Dedifferentiated amniotic fluid mesenchymal stem cell (primary cell): ENCODE data around the gene AFG1L.
"Not testable (repeated sequence)": the region's sequence is repeated elsewhere in the genome, so short reads cannot be mapped to it uniquely, and the experiment has no call there.

ENCODE experiments used
- DNase-seq: peaks from one replicate; pipeline ENCODE4 v3.0.0-alpha.2; 2016; ENCODE audit errors: extremely low spot score

AFG1L gene

DNA sequence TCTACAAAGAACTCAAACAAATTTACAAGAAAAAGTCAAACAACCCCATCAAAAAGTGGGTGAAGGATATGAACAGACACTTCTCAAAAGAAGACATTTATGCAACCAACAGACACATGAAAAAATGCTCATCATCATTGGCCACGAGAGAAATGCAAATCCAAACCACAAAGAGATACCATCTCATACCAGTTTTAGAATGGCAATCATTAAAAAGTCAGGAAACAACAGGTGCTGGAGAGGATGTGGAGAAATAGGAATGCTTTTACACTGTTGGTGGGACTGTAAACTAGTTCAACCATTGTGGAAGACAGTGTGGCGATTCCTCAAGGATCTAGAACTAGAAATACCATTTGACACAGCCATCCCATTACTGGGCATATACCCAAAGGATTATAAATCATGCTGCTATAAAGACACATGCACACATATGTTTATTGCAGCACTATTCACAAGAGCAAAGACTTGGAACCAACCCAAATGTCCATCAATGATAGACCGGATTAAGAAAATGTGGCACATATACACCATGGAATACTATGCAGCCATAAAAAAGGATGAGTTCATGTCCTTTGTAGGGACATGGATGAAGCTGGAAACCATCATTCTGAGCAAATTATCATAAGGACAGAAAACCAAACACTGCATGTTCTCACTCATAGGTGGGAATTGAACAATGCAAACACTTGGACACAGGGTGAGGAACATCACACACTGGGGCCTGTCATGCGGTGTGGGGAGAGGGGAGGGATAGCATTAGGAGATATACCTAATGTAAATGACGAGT lies 121.4 kb downstream of the AFG1L start:
- DNase-seq: not testable (repeated sequence)

DNA sequence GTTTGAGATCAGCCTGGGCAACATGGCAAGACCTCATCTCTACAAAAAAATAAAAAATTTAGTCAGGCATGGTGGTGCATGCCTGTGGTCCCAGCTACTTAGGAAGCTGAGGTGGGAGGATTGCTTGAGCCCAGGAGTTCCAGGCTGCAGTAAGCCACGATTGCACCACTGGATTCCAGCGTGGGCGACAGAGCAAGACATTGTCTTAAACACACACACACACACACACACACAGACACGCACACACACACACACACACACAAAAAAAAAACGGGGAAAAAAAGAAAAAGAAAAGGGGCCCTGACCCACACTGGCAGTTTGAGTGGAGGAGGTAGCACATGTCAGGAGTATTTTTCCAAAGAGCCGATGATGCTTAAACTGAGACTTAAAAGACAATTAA lies 122.2 kb downstream of the AFG1L start:
- DNase-seq: no peak

DNA sequence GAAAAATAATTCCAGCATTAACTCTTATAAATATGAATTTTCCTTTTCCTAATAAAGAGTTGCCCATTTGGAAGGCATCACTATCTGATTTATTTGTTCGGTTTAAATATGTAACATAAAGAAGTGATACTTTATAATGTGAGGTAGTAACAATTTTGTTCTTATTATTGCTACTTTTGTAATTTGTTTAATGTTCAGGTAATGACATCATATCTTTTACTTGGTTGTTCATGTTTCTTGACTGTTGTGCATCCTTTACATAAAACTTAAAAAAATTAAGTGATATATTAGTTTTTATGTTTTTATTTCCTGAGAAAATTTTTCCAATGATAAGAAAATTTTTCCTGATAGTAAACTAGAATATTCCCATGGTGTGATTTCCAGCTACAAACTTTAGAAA lies 124.6 kb downstream of the AFG1L start:
- no peak for DNase-seq

DNA sequence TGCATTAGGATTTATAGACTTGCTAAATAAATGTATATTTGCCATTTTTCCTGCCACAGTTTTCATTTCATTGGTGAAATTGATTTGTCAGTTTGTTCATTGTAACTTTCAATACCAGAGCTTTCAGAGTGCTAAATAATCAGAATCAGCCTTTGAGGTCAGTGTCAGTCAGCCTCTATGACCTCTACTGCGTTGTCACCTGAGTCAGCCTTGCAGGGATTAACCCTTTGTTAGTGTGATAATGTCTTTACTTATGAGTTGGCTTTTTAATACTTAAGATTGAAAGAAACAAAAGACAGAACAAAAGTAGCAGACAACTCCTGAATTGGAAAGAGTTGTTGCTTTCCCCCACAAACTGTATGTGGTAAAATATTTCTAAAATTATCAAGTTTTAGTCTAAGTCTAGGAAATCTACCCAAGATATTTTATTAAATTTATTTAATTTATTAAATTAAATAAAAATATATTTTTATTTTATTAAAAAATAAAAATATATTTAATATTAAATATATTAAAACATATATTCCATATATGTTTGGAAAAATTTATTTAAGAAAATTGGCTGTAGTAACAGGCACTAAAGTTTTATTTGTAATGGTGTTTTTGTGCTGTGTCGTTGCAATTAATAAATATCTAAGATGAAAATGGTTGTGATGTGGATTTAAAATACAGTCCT lies 125.2 kb downstream of the AFG1L start:
- DNase-seq: no peak

DNA sequence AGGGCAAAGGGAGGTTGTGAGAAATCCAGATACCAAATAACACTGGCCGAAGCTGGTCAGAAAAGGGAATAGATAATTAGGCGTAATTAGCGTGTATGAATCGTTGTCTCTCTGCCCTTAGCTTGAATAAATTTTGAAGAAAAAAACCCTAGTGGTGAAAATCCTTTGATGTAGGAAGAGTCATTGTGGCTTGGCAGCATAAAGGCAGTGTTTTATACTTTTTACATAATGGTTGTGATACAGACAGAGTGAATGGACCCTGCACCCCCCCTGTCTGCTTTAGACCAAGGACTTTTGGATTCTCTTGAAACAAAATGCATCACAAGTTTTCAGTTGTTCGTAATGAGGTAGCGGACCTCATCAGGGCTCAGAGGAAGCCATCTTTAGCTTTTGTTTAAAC lies 126.5 kb downstream of the AFG1L start:
- no peak for DNase-seq

DNA sequence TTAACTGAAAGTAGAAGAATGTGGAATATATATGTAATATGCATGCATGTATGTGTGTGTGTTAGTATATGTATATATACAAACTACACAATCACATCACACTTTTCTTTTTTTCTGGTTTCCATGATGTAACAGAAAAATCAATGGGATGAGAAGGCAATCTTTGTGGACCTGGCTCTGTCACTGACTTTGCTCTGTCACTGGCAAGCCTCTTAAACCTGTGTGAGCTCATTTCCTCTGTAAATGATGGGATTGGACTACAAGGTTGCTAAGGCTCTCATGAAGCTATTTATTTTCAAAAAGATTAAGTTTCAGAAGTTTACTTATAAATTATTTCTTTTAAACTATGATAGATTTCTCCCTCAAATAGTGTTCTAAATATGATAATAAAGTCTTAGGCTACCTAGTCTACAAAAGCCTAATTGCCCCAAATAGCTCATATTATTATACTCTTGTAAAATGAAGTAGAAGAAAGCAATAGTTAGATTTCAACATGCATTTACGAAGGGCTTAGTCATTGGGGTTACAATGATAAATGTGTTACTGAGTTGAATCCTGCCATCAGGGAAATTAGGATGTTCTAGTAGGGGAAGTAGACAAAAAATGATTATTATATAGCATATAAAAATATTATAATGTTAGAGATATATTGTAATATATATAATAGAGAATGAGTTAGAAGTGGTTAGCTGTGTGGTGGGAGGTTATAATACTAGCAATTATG lies 129.3 kb downstream of the AFG1L start:
- DNase-seq: no peak

DNA sequence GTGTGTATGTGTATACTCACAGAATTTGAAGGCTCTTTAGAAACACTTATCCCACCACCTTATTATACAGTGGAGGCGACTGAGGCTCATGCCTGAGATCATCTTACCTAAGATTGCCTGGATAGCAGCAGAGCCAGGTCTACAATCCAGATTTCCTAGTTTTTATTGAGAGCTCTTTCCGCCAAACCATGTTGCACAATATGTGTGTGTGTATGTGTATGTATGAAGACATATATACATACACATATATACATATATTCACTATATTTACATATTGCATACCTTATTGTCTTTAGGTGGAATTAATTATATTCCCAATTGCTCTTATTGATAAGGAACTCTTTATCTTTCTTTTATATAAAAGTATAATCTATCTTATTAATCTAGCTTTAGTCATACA lies 130.6 kb downstream of the AFG1L start:
- DNase-seq: no peak

DNA sequence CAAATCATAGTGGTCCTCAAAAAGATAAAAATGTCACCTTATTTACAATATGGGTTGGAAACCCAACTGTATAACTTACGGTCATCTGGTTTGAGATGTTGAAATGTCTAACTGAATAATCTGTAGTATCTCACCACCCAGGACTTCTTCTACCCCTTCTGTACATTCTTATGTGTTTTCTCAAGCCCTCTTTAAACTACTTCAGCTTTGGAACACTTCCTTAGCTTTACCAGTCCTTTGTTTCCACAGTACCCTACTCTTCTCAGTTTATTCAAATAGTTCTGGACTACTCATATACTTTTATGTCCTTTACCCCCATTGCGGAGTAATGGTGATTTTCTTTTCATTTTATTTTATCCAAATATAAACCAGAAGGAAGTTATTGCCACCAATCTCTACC lies 137.3 kb downstream of the AFG1L start:
- DNase-seq: no peak

DNA sequence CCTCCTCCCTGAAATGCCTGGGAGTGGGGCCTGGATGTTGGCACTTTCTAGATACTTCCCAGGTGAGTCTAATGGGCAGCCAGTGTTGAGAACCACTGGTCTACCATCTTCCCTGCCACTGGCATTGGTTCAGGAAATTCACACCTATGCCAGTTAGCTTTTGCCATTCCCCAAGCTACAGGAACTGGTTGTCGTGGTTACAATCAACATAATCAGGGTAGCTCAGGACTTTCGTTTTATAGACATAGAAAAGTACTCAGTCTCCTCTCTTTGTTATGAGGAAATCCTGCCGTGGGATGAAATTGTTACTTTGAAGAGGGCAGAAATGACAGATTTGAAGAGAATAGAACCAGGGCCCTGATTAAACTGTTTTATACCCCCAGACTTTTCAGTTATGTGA lies 137.9 kb downstream of the AFG1L start:
- DNase-seq: no peak

DNA sequence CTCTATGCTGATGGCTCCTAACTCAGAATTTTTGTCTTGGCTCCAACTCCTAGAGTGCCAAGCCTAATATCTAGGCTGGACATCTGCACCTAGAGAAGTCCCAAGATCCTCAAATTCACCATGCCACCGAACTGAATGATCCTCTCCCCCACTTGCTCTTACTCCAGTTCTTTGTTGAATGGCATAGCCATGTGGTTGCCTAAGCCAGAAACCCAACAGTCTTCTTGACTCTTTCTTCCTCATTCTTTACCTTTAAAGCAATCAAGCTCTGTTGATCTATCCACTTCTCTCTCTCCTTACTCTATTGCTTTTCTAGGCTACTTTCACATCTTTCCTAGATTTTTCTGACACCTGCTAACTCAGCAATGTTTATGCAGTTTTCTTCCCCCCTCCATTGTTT lies 139.4 kb downstream of the AFG1L start:
- no peak for DNase-seq

DNA sequence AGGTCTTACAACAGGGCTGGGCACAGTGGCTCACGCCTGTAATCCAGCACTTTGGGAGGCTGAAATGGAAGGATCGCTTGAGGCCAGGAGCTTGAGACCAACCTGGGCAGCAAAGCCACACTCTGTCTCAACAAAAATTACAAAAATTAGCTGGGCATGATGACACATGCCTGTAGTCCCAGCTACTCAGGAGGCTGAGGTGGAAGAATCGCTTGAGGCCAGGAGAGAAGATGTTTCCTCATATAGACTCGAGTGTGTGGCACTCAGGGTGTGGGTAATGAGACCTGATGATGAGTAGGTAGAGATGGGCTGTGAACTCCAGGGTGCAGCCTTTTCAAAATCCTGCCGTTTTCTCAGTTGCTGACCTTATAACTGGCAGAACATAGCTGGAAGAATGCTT lies 140.5 kb downstream of the AFG1L start:
- no peak for DNase-seq

DNA sequence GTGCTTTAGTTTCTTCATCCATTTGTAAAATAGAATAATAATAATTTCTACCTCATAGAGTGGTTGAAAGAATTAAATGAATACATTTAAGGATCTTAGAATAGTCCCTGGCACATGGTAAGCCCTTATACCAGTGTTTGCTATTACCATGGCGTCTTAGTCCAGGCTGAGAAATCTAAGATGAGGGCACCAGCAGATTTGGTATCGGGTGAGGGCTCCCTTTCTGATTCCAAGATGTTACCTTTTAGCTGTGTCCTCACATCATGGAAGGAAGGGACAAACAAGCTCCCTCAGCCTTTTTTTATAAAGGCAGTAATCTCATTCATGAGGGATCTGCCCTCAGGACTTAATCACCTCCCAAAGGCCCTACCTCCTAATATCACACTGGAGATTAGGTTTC lies 141.9 kb downstream of the AFG1L start:
- DNase-seq: no peak

DNA sequence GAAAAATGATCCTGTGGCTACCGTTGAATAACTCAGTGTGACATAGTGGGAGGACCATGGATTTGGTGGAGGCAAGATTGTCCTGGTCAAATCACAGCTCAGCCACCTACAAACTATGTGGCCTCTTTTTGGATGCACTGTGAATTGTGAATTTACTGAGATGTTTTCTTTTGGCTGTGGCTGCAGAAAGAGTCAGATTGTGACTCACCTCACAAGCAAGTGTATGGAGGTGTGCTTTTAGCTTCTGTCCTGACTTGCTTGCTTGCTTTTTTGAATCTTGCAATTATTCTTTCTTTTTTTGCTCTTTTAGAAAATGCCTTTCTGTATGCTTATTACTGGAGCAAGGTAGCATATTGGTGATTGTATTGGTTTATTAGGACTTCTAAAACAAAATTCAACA lies 143.0 kb downstream of the AFG1L start:
- no peak for DNase-seq

DNA sequence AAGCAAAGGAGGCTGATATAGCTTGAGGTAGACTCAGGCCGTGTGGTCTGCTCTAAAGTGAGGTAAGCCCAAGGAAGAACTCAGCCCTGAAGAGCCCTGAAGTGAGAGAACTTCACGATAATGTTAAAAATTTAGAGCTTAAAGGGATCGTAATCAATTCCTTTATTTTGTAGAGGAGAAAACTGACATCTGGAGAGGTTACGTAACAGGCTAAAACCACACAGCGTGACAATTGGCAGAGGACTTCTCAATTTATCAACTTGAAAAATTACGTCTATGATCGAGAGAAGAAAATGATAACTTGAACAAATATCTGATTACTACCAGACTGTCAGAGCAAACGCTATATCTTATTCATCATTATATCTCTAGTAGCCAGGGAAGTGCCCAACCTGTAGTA lies 144.1 kb downstream of the AFG1L start:
- DNase-seq: no peak

DNA sequence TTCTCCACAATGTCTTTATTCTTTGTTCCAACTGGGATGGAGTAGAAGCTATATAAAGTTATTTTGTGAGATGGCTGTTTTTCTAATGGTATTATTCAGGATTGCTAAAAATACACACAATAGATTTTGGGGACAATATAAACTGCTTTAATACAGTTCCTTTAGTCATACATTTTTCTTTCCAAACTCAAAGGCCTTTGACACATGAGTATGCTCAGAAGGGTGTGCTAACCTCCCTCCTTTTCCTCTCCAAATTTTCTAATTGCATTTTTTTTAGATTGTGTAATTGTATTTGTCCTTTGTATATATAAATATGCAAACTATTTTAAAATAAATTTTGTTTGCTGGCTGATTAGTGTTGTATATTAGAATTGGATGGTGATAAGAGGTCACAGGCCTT lies 146.3 kb downstream of the AFG1L start:
- DNase-seq: no peak

DNA sequence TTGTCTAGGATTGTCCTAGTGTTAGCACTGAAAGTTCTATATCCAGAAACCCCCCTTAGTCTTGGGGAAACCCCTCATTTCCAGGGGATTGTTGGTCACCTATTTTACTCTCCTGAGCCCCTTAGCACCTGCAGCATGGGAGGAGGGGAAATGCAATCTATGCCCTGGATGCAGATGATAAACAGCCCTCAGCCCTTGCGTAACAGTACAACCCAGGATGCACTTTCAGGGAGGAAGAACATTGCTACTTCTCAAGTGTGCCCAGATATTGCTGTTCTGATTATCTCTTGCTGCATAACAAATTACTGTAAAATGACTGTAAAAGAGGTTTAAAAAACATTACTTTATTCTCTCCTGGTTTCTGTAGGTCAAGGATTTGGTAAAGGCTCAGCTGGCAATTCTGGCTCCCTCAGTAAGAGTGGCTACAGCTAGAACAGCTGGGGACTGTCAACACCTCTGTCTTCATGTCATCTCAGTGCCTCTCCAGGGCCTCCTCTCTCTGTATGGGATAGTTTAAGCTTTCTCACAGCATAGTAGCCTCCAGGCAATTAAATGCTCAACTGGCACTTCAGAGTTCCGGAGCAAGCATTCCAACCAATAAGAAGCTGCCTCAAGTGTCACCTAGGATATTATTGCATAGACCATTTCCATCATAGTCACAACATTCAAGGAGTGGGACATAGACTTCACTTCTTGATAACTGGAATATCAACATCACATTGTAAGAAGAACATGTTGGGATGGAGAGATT lies 148.1 kb downstream of the AFG1L start:
- DNase-seq: no peak

DNA sequence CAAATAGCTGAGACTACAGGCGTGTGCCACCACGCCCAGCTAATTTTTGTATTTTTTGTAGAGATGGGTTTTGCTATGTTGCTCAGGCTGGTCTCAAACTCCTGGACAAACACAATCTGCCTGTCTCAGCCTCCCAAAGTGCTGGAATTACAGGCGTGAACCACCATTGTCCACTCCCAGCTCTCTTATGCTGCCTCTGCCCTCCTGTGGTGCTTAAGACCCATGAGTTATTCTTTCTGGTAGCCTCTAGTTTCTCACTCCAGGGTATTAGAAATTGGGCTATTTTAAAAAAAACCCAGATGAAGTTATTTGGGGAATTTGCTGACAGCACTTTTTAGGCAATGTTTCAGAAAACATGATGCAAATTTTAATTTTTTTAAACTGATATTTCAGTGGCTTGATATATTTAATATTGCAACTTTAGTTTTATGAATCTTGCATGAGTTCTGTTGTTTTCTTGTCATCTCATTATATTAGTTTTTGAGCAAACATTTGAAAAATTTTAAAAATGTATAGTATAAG lies 151.8 kb downstream of the AFG1L start:
- DNase-seq: no peak

DNA sequence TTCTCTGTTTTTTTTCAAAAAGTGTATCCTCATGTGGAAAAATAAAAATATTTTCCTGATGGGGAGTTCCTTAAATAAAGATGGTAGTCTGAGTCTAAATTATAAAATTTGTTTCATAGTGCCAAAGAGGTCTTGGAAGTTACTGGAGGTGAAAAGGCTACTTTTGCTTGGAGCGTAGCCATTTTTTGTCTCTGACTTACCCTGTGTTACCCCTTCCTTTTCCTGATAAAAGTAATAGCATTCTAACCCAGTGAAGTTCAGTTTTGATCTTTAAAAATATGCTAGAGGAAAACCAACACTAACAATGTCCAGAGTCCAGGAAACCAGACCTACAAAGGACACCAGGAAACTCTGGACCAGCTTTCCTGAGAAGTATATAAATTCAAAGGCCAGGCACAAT lies 153.6 kb downstream of the AFG1L start:
- no peak for DNase-seq

DNA sequence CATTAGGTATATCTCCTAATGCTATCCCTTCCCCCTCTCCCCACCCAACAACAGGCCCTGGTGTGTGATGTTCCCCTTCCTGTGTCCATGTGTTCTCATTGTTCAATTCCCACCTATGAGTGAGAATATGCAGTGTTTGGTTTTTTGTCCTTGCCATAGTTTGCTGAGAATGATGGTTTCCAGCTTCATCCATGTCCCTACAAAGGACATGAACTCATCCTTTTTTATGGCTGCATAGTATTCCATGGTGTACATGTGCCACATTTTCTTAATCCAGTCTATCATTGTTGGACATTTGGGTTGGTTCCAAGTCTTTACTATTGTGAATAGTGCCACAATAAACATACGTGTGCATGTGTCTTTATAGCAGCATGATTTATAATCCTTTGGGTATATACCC lies 154.9 kb downstream of the AFG1L start:
- DNase-seq: not testable (repeated sequence)

DNA sequence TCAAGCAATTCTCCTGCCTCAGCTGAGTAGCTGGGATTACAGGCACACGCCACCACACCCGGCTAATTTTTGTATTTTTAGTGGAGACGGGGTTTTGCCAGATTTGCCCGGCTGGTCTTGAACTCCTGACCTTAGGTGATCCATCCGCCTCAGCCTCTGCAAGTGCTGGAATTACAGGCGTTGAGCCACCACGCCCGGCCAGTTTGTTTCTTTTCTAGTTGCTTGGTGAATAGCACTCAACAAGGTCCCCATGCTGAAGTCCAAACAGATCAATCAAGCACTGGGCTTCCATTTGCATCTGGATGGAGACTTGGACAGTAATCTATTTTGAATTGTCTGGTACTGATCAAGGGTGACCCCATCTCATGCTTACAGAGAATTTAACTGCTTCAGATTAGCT lies 157.0 kb downstream of the AFG1L start:
- DNase-seq: no peak

DNA sequence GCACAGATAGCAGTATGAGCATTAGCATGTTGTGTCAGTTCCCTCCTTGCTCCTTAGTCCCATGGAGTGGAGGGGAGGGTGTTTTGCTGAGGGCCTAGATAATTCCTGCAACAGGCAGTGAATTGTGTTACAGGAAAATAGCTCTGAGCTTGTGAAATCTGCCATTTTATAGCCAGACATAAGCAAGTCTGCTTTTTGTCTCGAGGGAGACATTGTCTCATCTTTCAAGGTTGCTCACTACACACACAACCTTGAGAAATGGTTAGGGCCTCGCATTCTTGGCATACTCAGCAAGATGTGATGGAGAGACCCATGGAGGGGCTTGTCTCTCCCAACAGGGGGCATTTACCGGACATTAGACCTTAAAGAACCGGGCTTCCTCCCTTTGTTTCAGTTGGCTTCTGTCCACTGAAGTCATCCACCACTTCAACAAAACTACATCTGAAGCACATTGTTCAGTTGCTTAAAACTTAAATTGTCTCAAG lies 157.9 kb downstream of the AFG1L start:
- no peak for DNase-seq
